Uterus (tissue), 2 donors: ENCODE measurements around the gene OR51B5.

Source experiments
- CTCF ChIP-seq, 4 experiments: fragments of 200-600 bp in 2 of 4; fragments of 450-650 bp in 2 of 4; sonication (generic) in 2 of 4; IDR thresholded peaks; one replicate each; pipeline ENCODE4 v1.5.1; 2016 to 2019; ENCODE audit warnings: antibody characterized with exemption in 4 of 4, mild to moderate bottlenecking in 2 of 4, moderate library complexity in 1 of 4
- POLR2A ChIP-seq, 2 donors: fragments of 450-650 bp; IDR thresholded peaks; one replicate each; pipeline ENCODE4 v1.6.1; 2016; ENCODE audit warnings: antibody characterized with exemption in 2 of 2, mild to moderate bottlenecking in 1 of 2, moderate library complexity in 1 of 2

GRCh38 chr11:5384335-5384734, 41.0 kb upstream of the OR51B5 start:
- TF ChIP-seq CTCF (IDR thresholded peaks at IDR 0.05) (no peak), POLR2A (IDR thresholded peaks at IDR 0.05) (no peak)
